ENCODE measurements around the gene FNDC3B. TPM values are rescaled to one million over a fixed set of nuclear protein-coding genes. Genes with fewer than 3 reads are reported as not detected.
A peak's percentile ranks its signal among the peaks of the same experiment; 100 is the strongest.

FNDC3B gene
- total RNA-seq, 4 donors from 2014 or later = 49.7 to 188 (median 165) TPM

- no peaks in the 10 kb centered on the region for H3K9me3 ChIP-seq
- no peak for DNase-seq
- no peaks in the 10 kb centered on the region for H3K36me3 ChIP-seq
- no peak for TF ChIP-seq CTCF (IDR thresholded peaks at IDR 0.05)
- no peak for TF ChIP-seq POLR2A (IDR thresholded peaks at IDR 0.05)
- intact Hi-C loops (cut with DNase I; ENCODE audit: low total_unique reads) = no loop called here
- H3K4me1 ChIP-seq = peaks cover 6 to 12% of the 10 kb centered on the region in 2 donors
- no peaks in the 10 kb centered on the region for H3K27me3 ChIP-seq
- no peak overlapping the region for H3K4me3 ChIP-seq
- peak overlapping the region; percentile 84 to 89 for H3K27ac ChIP-seq
Measured at GRCh38 chr3:172150913-172151650, 111.7 kb downstream of the FNDC3B start.

GRCh38 chr3:172151651-172152649 is 112.6 kb downstream of the FNDC3B start:
- intact Hi-C loops (cut with DNase I; ENCODE audit: low total_unique reads) = no loop called here
- no peaks in the 10 kb centered on the region for H3K27me3 ChIP-seq
- H3K4me1 ChIP-seq = peaks cover 6 to 12% of the 10 kb centered on the region in 2 donors

DNA sequence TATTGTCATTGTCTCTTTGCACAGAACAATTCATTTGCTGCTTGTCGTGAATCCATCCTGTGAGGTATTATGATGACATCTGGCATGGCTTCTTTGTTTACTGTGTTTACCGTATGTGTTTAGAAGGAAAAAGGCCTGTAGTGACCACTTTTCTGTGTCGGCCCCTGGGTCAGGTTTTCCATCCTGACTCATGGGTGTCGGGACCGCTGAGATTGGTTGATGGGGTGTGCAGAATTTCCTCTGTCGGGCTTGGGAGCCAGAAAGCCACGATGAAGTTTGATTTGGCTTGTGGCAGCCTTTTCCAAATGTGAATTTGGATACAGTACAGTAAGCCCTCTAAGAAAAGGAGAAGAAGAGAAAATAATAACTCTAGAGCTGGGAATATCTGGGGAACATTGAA is 113.5 kb downstream of the FNDC3B start:
- intact Hi-C loops (cut with DNase I; ENCODE audit: low total_unique reads) = no loop called here
- H3K36me3 ChIP-seq = no peaks in the 10 kb centered on the region
- no peak overlapping the region for H3K4me3 ChIP-seq
- TF ChIP-seq POLR2A (IDR thresholded peaks at IDR 0.05) (no peak), CTCF (IDR thresholded peaks at IDR 0.05) (no peak)
- H3K27ac ChIP-seq = peak overlapping the region; percentile 84 to 89
- no peak for DNase-seq
- H3K27me3 ChIP-seq = no peaks in the 10 kb centered on the region
- H3K4me1 ChIP-seq = peaks cover 6 to 12% of the 10 kb centered on the region in 2 donors
- no peaks in the 10 kb centered on the region for H3K9me3 ChIP-seq

More at GRCh38 chr3:172151651-172152649, 112.6 kb downstream of the FNDC3B start:
- no peak overlapping the region for H3K4me3 ChIP-seq
- peak overlapping the region; percentile 84 to 89 for H3K27ac ChIP-seq
- H3K36me3 ChIP-seq = no peaks in the 10 kb centered on the region
- no peak for DNase-seq
- no peaks in the 10 kb centered on the region for H3K9me3 ChIP-seq
- no peak for TF ChIP-seq POLR2A (IDR thresholded peaks at IDR 0.05)
- TF ChIP-seq CTCF (IDR thresholded peaks at IDR 0.05) = no peak

DNA sequence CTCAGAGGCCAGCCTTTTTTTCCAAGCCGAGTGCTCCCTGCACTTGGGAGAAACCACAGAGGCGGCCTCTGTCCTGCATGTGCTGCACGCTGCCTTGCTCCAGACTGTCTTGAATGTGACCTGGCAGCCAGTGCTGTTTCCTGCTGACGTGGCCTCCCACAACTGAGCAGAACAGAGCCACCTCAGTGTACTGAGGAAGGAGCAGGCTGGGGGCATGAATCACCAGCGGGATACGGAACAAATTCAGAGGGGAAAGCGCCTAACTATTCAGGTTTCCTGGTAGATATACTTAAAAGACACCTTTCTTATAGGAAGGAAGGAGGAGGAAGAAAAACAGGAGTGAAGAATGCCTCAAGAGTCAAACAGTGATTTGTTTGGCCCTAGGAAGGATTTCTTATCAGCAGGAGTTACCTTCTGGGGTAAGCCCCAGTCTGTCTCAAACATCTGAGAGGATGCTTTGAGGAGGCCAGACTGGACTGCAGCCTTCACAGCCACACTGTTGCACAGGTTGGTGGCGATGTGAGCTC is 114.0 kb downstream of the FNDC3B start:
- H3K27ac ChIP-seq = peak overlapping the region; percentile 84 to 89
- intact Hi-C loops (cut with DNase I; ENCODE audit: low total_unique reads) = no loop called here
- H3K4me3 ChIP-seq = no peak overlapping the region
- H3K36me3 ChIP-seq = no peaks in the 10 kb centered on the region
- peaks cover 6 to 12% of the 10 kb centered on the region in 2 donors for H3K4me1 ChIP-seq
- DNase-seq = peak; percentile 90 to 92
- TF ChIP-seq CTCF (IDR thresholded peaks at IDR 0.05) = no peak
- peak; percentile 64 to 65 for TF ChIP-seq POLR2A (IDR thresholded peaks at IDR 0.05)
- no peaks in the 10 kb centered on the region for H3K27me3 ChIP-seq
- H3K9me3 ChIP-seq = no peaks in the 10 kb centered on the region
